HG02943 (cell line): Measurements from ENCODE around the gene CLCNKA.
"Not testable (repeated sequence)": the region's sequence is repeated elsewhere in the genome, so short reads cannot be mapped to it uniquely, and the experiment has no call there.

Experiments used
- ATAC-seq: cut with Tn5 transposase; IDR thresholded peaks from one replicate; pipeline ENCODE4 v1.9.1; 2021; ENCODE audit warnings: mild to moderate bottlenecking, low read depth, moderate library complexity; ENCODE audit not compliant: unreplicated experiment

Gene CLCNKA

GRCh38 chr1:16015960-16016901, 5.6 kb upstream of the CLCNKA start:
- no peak for ATAC-seq

GRCh38 chr1:16017076-16017460, 4.8 kb upstream of the CLCNKA start:
- ATAC-seq: no peak

- ATAC-seq: no peak
Observed at GRCh38 chr1:16017461-16018303, 4.2 kb upstream of the CLCNKA start, which contains the start of gene HSPB7. TSS of gene HSPB7 (minus strand) at chr1:16018043. CDS start at chr1:16017963, 80 bp downstream.

GRCh38 chr1:16018308-16018707, 3.5 kb upstream of the CLCNKA start:
- ATAC-seq: no peak

- no peak for ATAC-seq
Observed at GRCh38 chr1:16018749-16019643, 2.8 kb upstream of the CLCNKA start.

- ATAC-seq: no peak
Observed at GRCh38 chr1:16019644-16020277, 2.1 kb upstream of the CLCNKA start.

- ATAC-seq: no peak
Observed at GRCh38 chr1:16020325-16020724, 1.5 kb upstream of the CLCNKA start.

GRCh38 chr1:16020878-16021277, 958 bp upstream of the CLCNKA start:
- ATAC-seq: not testable (repeated sequence)

GRCh38 chr1:16022393-16022792, 557 bp downstream of the CLCNKA start:
- no peak for ATAC-seq

GRCh38 chr1:16023050-16023653, 1.3 kb downstream of the CLCNKA start:
- no peak for ATAC-seq

- not testable (repeated sequence) for ATAC-seq
Observed at GRCh38 chr1:16026302-16026701, 4.5 kb downstream of the CLCNKA start.

- ATAC-seq: no peak
Observed at GRCh38 chr1:16026723-16027484, 5.1 kb downstream of the CLCNKA start.

- no peak for ATAC-seq
Observed at GRCh38 chr1:16028237-16029002, 6.6 kb downstream of the CLCNKA start.

- ATAC-seq: not testable (repeated sequence)
Observed at GRCh38 chr1:16029003-16029268, 7.1 kb downstream of the CLCNKA start.

- no peak for ATAC-seq
Observed at GRCh38 chr1:16029288-16029687, 7.5 kb downstream of the CLCNKA start.

- ATAC-seq: no peak
Observed at GRCh38 chr1:16031551-16031950, 9.7 kb downstream of the CLCNKA start.

GRCh38 chr1:16032388-16033102, 10.7 kb downstream of the CLCNKA start:
- ATAC-seq: no peak
